GM12872 (cell line): ENCODE results near the gene DZIP3.

Experiments
- CTCF ChIP-seq: IDR thresholded peaks from 3 replicates; pipeline ENCODE4 v1.5.1; 2011; ENCODE audit warnings: low read depth, mild to moderate bottlenecking, low read length, moderate library complexity; ENCODE audit not compliant: insufficient read depth

The DZIP3 gene

GRCh38 chr3:108554913-108555571 lies 34.5 kb upstream of the DZIP3 start:
- TF ChIP-seq CTCF: no peak

GRCh38 chr3:108555966-108556581 lies 33.4 kb upstream of the DZIP3 start:
- no peak for TF ChIP-seq CTCF

- TF ChIP-seq CTCF: no peak
Observed at GRCh38 chr3:108562565-108562964, 27.0 kb upstream of the DZIP3 start.

GRCh38 chr3:108564564-108564963 lies 25.0 kb upstream of the DZIP3 start:
- TF ChIP-seq CTCF: no peak

GRCh38 chr3:108565506-108565905 lies 24.0 kb upstream of the DZIP3 start:
- TF ChIP-seq CTCF: no peak

- no peak for TF ChIP-seq CTCF
Observed at GRCh38 chr3:108566599-108566998, 22.9 kb upstream of the DZIP3 start.

- no peak for TF ChIP-seq CTCF
Observed at GRCh38 chr3:108569336-108569735, 20.2 kb upstream of the DZIP3 start.
